ENCODE measurements around the gene PDSS2. TPM values are rescaled to one million over a fixed set of nuclear protein-coding genes. Genes with fewer than 3 reads are reported as not detected.
"Not testable (repeated sequence)": the region's sequence is repeated elsewhere in the genome, so short reads cannot be mapped to it uniquely, and the experiment has no call there.

Gene PDSS2
- total RNA-seq, 1 donor, result 12.5 TPM

- H3K4me3 ChIP-seq (ENCODE audit: low read depth, low read length), result peak overlapping the region; percentile 68
- peak; percentile 19 for DNase-seq (ENCODE audit: low read depth)
Measured at GRCh38 chr6:107488875-107489635, 29.7 kb upstream of the PDSS2 start.

GRCh38 chr6:107488174-107488874 is 29.0 kb upstream of the PDSS2 start:
- peak overlapping the region; percentile 68 for H3K4me3 ChIP-seq (ENCODE audit: low read depth, low read length)
- TF ChIP-seq CTCF (IDR thresholded peaks at IDR 0.05; ENCODE audit: insufficient read depth, low read depth, low read length), result no peak
- DNase-seq (ENCODE audit: low read depth), result peak; percentile 3

More at GRCh38 chr6:107488875-107489635, 29.7 kb upstream of the PDSS2 start:
- no peak for TF ChIP-seq CTCF (IDR thresholded peaks at IDR 0.05; ENCODE audit: insufficient read depth, low read depth, low read length)

- H3K4me3 ChIP-seq (ENCODE audit: low read depth, low read length), result no peak overlapping the region
- no peak for TF ChIP-seq CTCF (IDR thresholded peaks at IDR 0.05; ENCODE audit: insufficient read depth, low read depth, low read length)
- no peak for DNase-seq (ENCODE audit: low read depth)
Measured at GRCh38 chr6:107485157-107485556, 25.8 kb upstream of the PDSS2 start.

GRCh38 chr6:107479089-107479690 is 19.8 kb upstream of the PDSS2 start:
- TF ChIP-seq CTCF (IDR thresholded peaks at IDR 0.05; ENCODE audit: insufficient read depth, low read depth, low read length), result no peak
- DNase-seq (ENCODE audit: low read depth), result no peak
- no peak overlapping the region for H3K4me3 ChIP-seq (ENCODE audit: low read depth, low read length)

GRCh38 chr6:107475826-107476225 is 16.5 kb upstream of the PDSS2 start:
- not testable (repeated sequence) for H3K4me3 ChIP-seq (ENCODE audit: low read depth, low read length); DNase-seq (ENCODE audit: low read depth)

GRCh38 chr6:107475360-107475759 is 16.0 kb upstream of the PDSS2 start:
- not testable (repeated sequence) for H3K4me3 ChIP-seq (ENCODE audit: low read depth, low read length); DNase-seq (ENCODE audit: low read depth)

- no peak for DNase-seq (ENCODE audit: low read depth)
- no peak for TF ChIP-seq CTCF (IDR thresholded peaks at IDR 0.05; ENCODE audit: insufficient read depth, low read depth, low read length)
- no peak overlapping the region for H3K4me3 ChIP-seq (ENCODE audit: low read depth, low read length)
Measured at GRCh38 chr6:107473660-107474059, 14.3 kb upstream of the PDSS2 start.
